H1 (cell line): ENCODE data around the gene SUOX. TPM values are rescaled to one million over a fixed set of nuclear protein-coding genes. Genes with fewer than 3 reads are reported as not detected.

Experiments
- CTCF ChIA-PET: fragments of 300-600 bp; sonication (Branson Sonifier 250); formaldehyde crosslinking; loops from one replicate; lab custom pipeline; 2021; ENCODE audit not compliant: partially characterized antibody; lab: Charles Lee
- POLR2A ChIA-PET: fragments of 300-600 bp; sonication (Branson Sonifier 250); formaldehyde crosslinking; loops from one replicate; lab custom pipeline; 2021; ENCODE audit warnings: inconsistent platforms; ENCODE audit not compliant: partially characterized antibody; lab: Charles Lee
- DNase-seq, 2 experiments: peaks; one replicate each; pipeline versions ENCODE4 v3.0.0 to v3.0.0-alpha.2; 2010 to 2022; ENCODE audit warnings: low spot score in 2 of 2, low read depth in 1 of 2, mixed read lengths in 1 of 2
- FAIRE-seq: peaks from 2 replicates; lab custom pipeline; 2011; peaks lifted over from hg19 to GRCh38; lab: Jason Lieb, UNC
- H2AFZ ChIP-seq: 2 replicates; pipeline ENCODE4 v1.8.1; 2012; ENCODE audit warnings: low read length, inconsistent platforms
- H2AK5ac ChIP-seq: 2 replicates; pipeline ENCODE4 v1.6.1; 2013; ENCODE audit warnings: low read depth, low read length
- H2BK120ac ChIP-seq: replicated peaks from 2 replicates; pipeline ENCODE3; 2013; ENCODE audit warnings: low read depth, low read length, inconsistent platforms
- H2BK12ac ChIP-seq: 2 replicates; pipeline ENCODE4 v1.6.1; 2013; ENCODE audit warnings: low read depth, low read length
- H2BK15ac ChIP-seq: 2 replicates; pipeline ENCODE4 v1.6.1; 2013; ENCODE audit warnings: low read length
- H2BK20ac ChIP-seq: 2 replicates; pipeline ENCODE4 v1.6.1; 2013; ENCODE audit warnings: low read length
- H2BK5ac ChIP-seq: 2 replicates; pipeline ENCODE4 v1.6.1; 2013; ENCODE audit warnings: low read depth, low read length
- H3K14ac ChIP-seq: 2 replicates; pipeline ENCODE4 v1.6.1; 2013; ENCODE audit warnings: inconsistent platforms; ENCODE audit not compliant: insufficient read length
- H3K18ac ChIP-seq: 2 replicates; pipeline ENCODE4 v1.6.1; 2013; ENCODE audit warnings: low read length; ENCODE audit errors: extremely low read depth
- H3K23ac ChIP-seq: 2 replicates; pipeline ENCODE4 v1.6.1; 2013; ENCODE audit warnings: inconsistent platforms; ENCODE audit not compliant: insufficient read length
- H3K23me2 ChIP-seq: 2 replicates; pipeline ENCODE4 v1.6.1; 2013; ENCODE audit warnings: low read depth, low read length
- H3K27ac ChIP-seq: 2 replicates; pipeline ENCODE4 v1.6.1; 2011; ENCODE audit warnings: low read depth, low read length, inconsistent platforms
- H3K27me3 ChIP-seq, 4 experiments: replicated peaks in 1 of 4; 1 replicate in 1 of 4; 2 replicates in 3 of 4; pipeline versions ENCODE4 v1.6.1 to v1.8.1; 2011 to 2013; ENCODE audit warnings: low read length in 3 of 4, mild to moderate bottlenecking in 3 of 4, inconsistent platforms in 2 of 4, mixed read lengths in 2 of 4, moderate library complexity in 1 of 4; ENCODE audit not compliant: control insufficient read depth in 3 of 4, insufficient read depth in 3 of 4; ENCODE audit errors: extremely low read depth in 1 of 4
- H3K36me3 ChIP-seq, 4 experiments: 2 replicates each; pipeline versions ENCODE4 v1.6.1 to v1.8.1; 2011 to 2013; ENCODE audit warnings: mild to moderate bottlenecking in 4 of 4, low read length in 3 of 4, moderate library complexity in 2 of 4, control low read depth in 1 of 4, inconsistent platforms in 1 of 4; ENCODE audit not compliant: insufficient read depth in 4 of 4, control insufficient read depth in 2 of 4
- H3K4ac ChIP-seq: replicated peaks from 2 replicates; pipeline ENCODE3; 2013; ENCODE audit warnings: low read length, low read depth, mixed read lengths, inconsistent platforms; ENCODE audit not compliant: insufficient read length
- H3K4me1 ChIP-seq, 4 experiments: replicated peaks in 1 of 4; 1 replicate in 1 of 4; 2 replicates in 3 of 4; pipeline versions ENCODE4 v1.6.1 to v1.8.1; 2011 to 2013; ENCODE audit warnings: low read length in 3 of 4, inconsistent platforms in 2 of 4, mixed read lengths in 1 of 4; ENCODE audit not compliant: insufficient read depth in 4 of 4, control insufficient read depth in 3 of 4
- H3K4me2 ChIP-seq, 2 experiments: 2 replicates each; pipeline versions ENCODE4 v1.6.1 to v1.8.1; 2011 to 2013; ENCODE audit warnings: low read depth in 2 of 2, low read length in 2 of 2, control low read depth in 1 of 2, inconsistent platforms in 1 of 2, mild to moderate bottlenecking in 1 of 2; ENCODE audit not compliant: insufficient read depth in 1 of 2
- H3K4me3 ChIP-seq, 4 experiments: fragments of 200-600, 300-600 bp in 1 of 4; sonication (generic), shearing (Covaris generic), sonication (Bioruptor Twin) in 1 of 4; 2 replicates each; pipeline versions ENCODE4 v1.5.1 to v1.8.1; 2011 to 2016; ENCODE audit warnings: low read length in 4 of 4, low read depth in 3 of 4, control low read depth in 2 of 4, inconsistent platforms in 2 of 4, mild to moderate bottlenecking in 2 of 4, mixed read lengths in 1 of 4, moderate library complexity in 1 of 4; ENCODE audit not compliant: insufficient read depth in 2 of 4; ENCODE audit errors: extremely low read depth in 1 of 4
- H3K56ac ChIP-seq: replicated peaks from 2 replicates; pipeline ENCODE3; 2013; ENCODE audit warnings: low read depth, mild to moderate bottlenecking, mixed read lengths, low read length, inconsistent platforms; ENCODE audit not compliant: insufficient read length
- H3K79me1 ChIP-seq: 2 replicates; pipeline ENCODE4 v1.6.1; 2013; ENCODE audit warnings: low read depth, low read length, control low read depth
- H3K79me2 ChIP-seq, 2 experiments: 2 replicates each; pipeline versions ENCODE4 v1.6.1 to v1.8.1; 2012 to 2013; ENCODE audit warnings: low read length in 2 of 2, mild to moderate bottlenecking in 2 of 2, inconsistent platforms in 1 of 2; ENCODE audit not compliant: insufficient read depth in 2 of 2, control insufficient read depth in 1 of 2
- H3K9ac ChIP-seq, 4 experiments: replicated peaks in 1 of 4; 1 replicate in 1 of 4; 2 replicates in 3 of 4; pipeline versions ENCODE4 v1.6.1 to v1.8.1; 2011 to 2013; ENCODE audit warnings: low read depth in 3 of 4, low read length in 3 of 4, control low read depth in 2 of 4, mild to moderate bottlenecking in 2 of 4, moderate library complexity in 2 of 4, inconsistent platforms in 1 of 4; ENCODE audit errors: extremely low read depth in 1 of 4
- H3K9me3 ChIP-seq, 2 experiments: 2 replicates each; pipeline versions ENCODE4 v1.6.1 to v1.8.1; 2012 to 2013; ENCODE audit warnings: mild to moderate bottlenecking in 2 of 2, moderate library complexity in 2 of 2, control low read depth in 1 of 2, inconsistent platforms in 1 of 2, low read depth in 1 of 2, low read length in 1 of 2, mixed read lengths in 1 of 2; ENCODE audit not compliant: insufficient read depth in 2 of 2
- H4K20me1 ChIP-seq, 2 experiments: replicated peaks in 1 of 2; 2 replicates each; pipeline versions ENCODE3 to v1.8.1; 2011 to 2013; ENCODE audit warnings: inconsistent platforms in 2 of 2, low read length in 2 of 2, mild to moderate bottlenecking in 1 of 2; ENCODE audit not compliant: insufficient read depth in 2 of 2, control insufficient read depth in 1 of 2
- H4K5ac ChIP-seq: 2 replicates; pipeline ENCODE4 v1.6.1; 2013; ENCODE audit warnings: low read length, low read depth, mixed read lengths, inconsistent platforms; ENCODE audit not compliant: insufficient read length
- H4K8ac ChIP-seq: 2 replicates; pipeline ENCODE4 v1.8.0; 2013; ENCODE audit warnings: mild to moderate bottlenecking, moderate library complexity, low read length, inconsistent platforms; ENCODE audit not compliant: insufficient read depth; ENCODE audit errors: extremely low read depth
- H4K91ac ChIP-seq: replicated peaks from 2 replicates; pipeline ENCODE3; 2013; ENCODE audit warnings: low read length, mixed read lengths, inconsistent platforms; ENCODE audit not compliant: insufficient read length
- ATF2 ChIP-seq: IDR thresholded peaks from 2 replicates; pipeline ENCODE4 v1.6.1; 2012; ENCODE audit warnings: low read length, inconsistent platforms
- ATF3 ChIP-seq: IDR thresholded peaks from 2 replicates; pipeline ENCODE4 v1.6.1; 2011; ENCODE audit warnings: low read depth, mild to moderate bottlenecking, low read length; ENCODE audit not compliant: insufficient read depth
- BRCA1 ChIP-seq: IDR thresholded peaks from 2 replicates; pipeline ENCODE4 v1.6.1; 2012; ENCODE audit warnings: low read depth, low read length, improper control_type of control experiment
- CBX5 ChIP-seq: fragments of 300-800, 300-1000 bp; sonication (generic); IDR thresholded peaks from 2 replicates; pipeline ENCODE4 v1.7.1; 2016; ENCODE audit warnings: antibody characterized with exemption, low read length, low read depth
- EGR1 ChIP-seq: IDR thresholded peaks from 2 replicates; pipeline ENCODE4 v1.6.1; 2011; ENCODE audit warnings: low read depth, low read length, borderline replicate concordance
- FOSL1 ChIP-seq: IDR thresholded peaks from 2 replicates; pipeline ENCODE4 v1.6.1; 2011; ENCODE audit warnings: mild to moderate bottlenecking, low read depth, low read length, moderate library complexity; ENCODE audit not compliant: insufficient read depth
- MAX ChIP-seq: IDR thresholded peaks from 2 replicates; pipeline ENCODE4 v1.6.1; 2012; ENCODE audit warnings: inconsistent platforms
- POLR2AphosphoS5 ChIP-seq: IDR thresholded peaks from 2 replicates; pipeline ENCODE4 v1.6.1; 2011; ENCODE audit warnings: low read depth, low read length
- SAP30 ChIP-seq: fragments of 300-600 bp; sonication (generic); IDR thresholded peaks from 2 replicates; pipeline ENCODE4 v1.7.1; 2012; ENCODE audit warnings: low read length, moderate library complexity, mild to moderate bottlenecking, inconsistent platforms; ENCODE audit not compliant: insufficient read depth, insufficient replicate concordance
- SRF ChIP-seq: IDR thresholded peaks from 2 replicates; pipeline ENCODE4 v1.6.1; 2011; ENCODE audit warnings: mild to moderate bottlenecking, low read depth, low read length, moderate library complexity
- SUZ12 ChIP-seq: fragments of 200-600 bp; sonication (generic); IDR thresholded peaks from 2 replicates; pipeline ENCODE4 v1.6.1; 2012; ENCODE audit warnings: mild to moderate bottlenecking, inconsistent platforms, low read length, moderate library complexity, mixed read lengths
- WGBS, 2 experiments: shearing (Covaris generic) in 1 of 2; methylation state at CpG; one replicate each; pipeline versions ENCODE4 v1.1.6 to v1.1.7; 2013 to 2015; ENCODE audit warnings: low lambda C conversion rate in 2 of 2, mixed read lengths in 2 of 2, inconsistent platforms in 1 of 2, low coverage in 1 of 2, missing lambda C conversion rate in 1 of 2; ENCODE audit not compliant: insufficient replicate concordance in 2 of 2, insufficient coverage in 1 of 2, insufficient read length in 1 of 2; ENCODE audit errors: extremely low coverage in 1 of 2, missing lambda C conversion rate in 1 of 2; 5-methylcytosine and 5-hydroxymethylcytosine counted together
- polyA plus RNA-seq, 7 experiments: library from polyadenylated mRNA; depleted of rRNA in 3 of 7; stranded (reverse) in 5 of 7; unstranded in 2 of 7; fragments of >200 nt in 5 of 7; fragments of 200-250 nt in 2 of 7; gene quantifications; 1 replicate in 5 of 7; 2 replicates in 1 of 7; 4 replicates in 1 of 7; pipeline versions ENCODE4 v1.2.1 to v1.2.3, GENCODE V29; 2011 to 2013; ENCODE audit warnings: missing spikeins in 2 of 7, mixed read lengths in 2 of 7
- total RNA-seq: library from RNA; stranded (reverse); fragmentation: NEBNext Ultra II Directional; extraction: Animal tissue kit (Norgen Biotek cat#: 25700); gene quantifications from 2 replicates; pipeline ENCODE4 v1.2.1, GENCODE V29; 2021

SUOX gene
- total and polyA plus RNA-seq, 2 of the 8 experiments (the other 6 are each of a cell fraction or from before 2014, with no cell fraction given): 22.5 to 31.3 TPM

GRCh38 chr12:55985341-55985740, 11.7 kb upstream of the SUOX start:
- ChIA-PET CTCF (interaction anchor here (0.7 to 4.7 kb wide), 9 partner anchors 9 to 246 kb away, joined by 3 to 42 read pairs (median 4); partner anchors contain the start of genes RAB5B and SUOX), POLR2A (interaction anchor here (1.3 to 4.3 kb wide), 5 partner anchors 10 to 59 kb away, joined by 3 to 24 read pairs (median 5); partner anchors contain the start of genes RAB5B and SUOX)
- Histone ChIP-seq H3K27me3 (no peaks in the 10 kb centered on the region), H2BK20ac (no peak overlapping the region), H3K4me1 (no peaks in the 10 kb centered on the region), H2BK15ac (no peak overlapping the region), H3K56ac (no peak overlapping the region), H3K4me3 (no peak overlapping the region), H4K5ac (no peak overlapping the region), H3K9ac (no peak overlapping the region), H3K4me2 (no peak overlapping the region), H3K36me3 (peaks cover 3 to 50% (median 17%) of the 10 kb centered on the region in 4 experiments; a peak in 6 of 8 replicates), H2BK12ac (no peak overlapping the region), H3K4ac (no peak overlapping the region), H2BK120ac (no peak overlapping the region), H4K20me1 (peaks cover 0 to 2% of the 10 kb centered on the region in 2 experiments), H3K18ac (no peak overlapping the region), H3K79me1 (no peaks in the 10 kb centered on the region; the same call in 1 of the 2 replicates), H3K9me3 (no peaks in the 10 kb centered on the region), H4K8ac (no peak overlapping the region), H2BK5ac (no peak overlapping the region), H3K23ac (no peak overlapping the region), H3K23me2 (no peaks in the 10 kb centered on the region), H3K27ac (no peak overlapping the region), H3K79me2 (no peaks in the 10 kb centered on the region), H2AFZ (no peak overlapping the region), H3K14ac (no peak overlapping the region), H4K91ac (no peak overlapping the region), H2AK5ac (no peak overlapping the region)
- WGBS, 2 experiments: 89% methylated on average over 4 of the region's 4 CpGs; no CpG with 5 or more reads in 1 of the 2 experiments
- FAIRE-seq: no peak
- no peak for DNase-seq
- TF ChIP-seq EGR1 (no peak), MAX (no peak), POLR2AphosphoS5 (no peak), BRCA1 (no peak), SRF (no peak), ATF2 (no peak), FOSL1 (no peak), ATF3 (no peak), SAP30 (no peak), CBX5 (no peak), SUZ12 (no peak)
